Keratinocyte (primary cell): Measurements from ENCODE around the gene VASN. TPM values are rescaled to one million over a fixed set of nuclear protein-coding genes. Genes with fewer than 3 reads are reported as not detected.

Experiments
- DNase-seq: peaks from one replicate; pipeline ENCODE4 v3.0.0-alpha.2; 2011; ENCODE audit warnings: low read depth, missing footprints, low spot score
- FAIRE-seq: peaks from 2 replicates; lab custom pipeline; 2011; peaks lifted over from hg19 to GRCh38; lab: Jason Lieb, UNC
- H2AFZ ChIP-seq: 2 replicates; pipeline ENCODE4 v1.6.0; 2012; ENCODE audit warnings: low read length, control low read depth, inconsistent platforms; ENCODE audit not compliant: control insufficient read depth
- H3K27ac ChIP-seq: 2 replicates; pipeline ENCODE4 v1.5.1; 2011; ENCODE audit warnings: low read length; ENCODE audit not compliant: control insufficient read depth, insufficient read depth
- H3K27me3 ChIP-seq: 3 replicates; pipeline ENCODE4 v1.6.0; 2011; ENCODE audit warnings: low read length; ENCODE audit not compliant: control insufficient read depth, insufficient read depth; ENCODE audit errors: extremely low read depth
- H3K36me3 ChIP-seq, 2 experiments: 2 replicates in 1 of 2; 3 replicates in 1 of 2; pipeline ENCODE4 v1.5.1; 2011; ENCODE audit warnings: low read length in 2 of 2, mild to moderate bottlenecking in 1 of 2; ENCODE audit not compliant: control insufficient read depth in 2 of 2, insufficient read depth in 2 of 2; ENCODE audit errors: extremely low read depth in 1 of 2
- H3K4me1 ChIP-seq: 3 replicates; pipeline ENCODE4 v1.5.1; 2011; ENCODE audit warnings: low read length; ENCODE audit not compliant: control insufficient read depth, insufficient read depth; ENCODE audit errors: extremely low read depth
- H3K4me2 ChIP-seq: 3 replicates; pipeline ENCODE4 v1.6.0; 2011; ENCODE audit warnings: low read depth, low read length; ENCODE audit not compliant: control insufficient read depth, insufficient read depth; ENCODE audit errors: extremely low read depth
- H3K4me3 ChIP-seq, 3 experiments: fragments of 200-600 bp in 1 of 3; sonication (generic) in 1 of 3; 2 replicates in 2 of 3; 3 replicates in 1 of 3; pipeline ENCODE4 v1.5.1; 2011 to 2016; ENCODE audit warnings: low read length in 3 of 3, mild to moderate bottlenecking in 3 of 3, control low read depth in 2 of 3, inconsistent platforms in 1 of 3, low read depth in 1 of 3, mixed read lengths in 1 of 3, mixed run types in 1 of 3, moderate library complexity in 1 of 3; ENCODE audit not compliant: control insufficient read depth in 2 of 3, insufficient read depth in 2 of 3; ENCODE audit errors: extremely low read depth in 1 of 3
- H3K79me2 ChIP-seq: 2 replicates; pipeline ENCODE4 v1.6.0; 2012; ENCODE audit warnings: low read length; ENCODE audit not compliant: control insufficient read depth, insufficient read depth
- H3K9ac ChIP-seq: 3 replicates; pipeline ENCODE4 v1.6.0; 2011; ENCODE audit warnings: low read length; ENCODE audit not compliant: control insufficient read depth, insufficient read depth; ENCODE audit errors: extremely low read depth
- H3K9me1 ChIP-seq: 3 replicates; pipeline ENCODE4 v1.6.0; 2011; ENCODE audit warnings: low read length; ENCODE audit not compliant: control insufficient read depth, insufficient read depth; ENCODE audit errors: extremely low read depth
- H3K9me3 ChIP-seq: 2 replicates; pipeline ENCODE4 v1.5.1; 2012; ENCODE audit warnings: low read depth, low read length; ENCODE audit not compliant: control insufficient read depth
- H4K20me1 ChIP-seq: 3 replicates; pipeline ENCODE4 v1.6.0; 2011; ENCODE audit warnings: low read length; ENCODE audit not compliant: control insufficient read depth, insufficient read depth; ENCODE audit errors: extremely low read depth
- EZH2 ChIP-seq: IDR thresholded peaks from one replicate; pipeline ENCODE4 v1.6.1; 2012; ENCODE audit warnings: inconsistent platforms, mild to moderate bottlenecking, low read length, moderate library complexity
- dilution Hi-C: fragments of 300-500 bp; cut with MboI; formaldehyde crosslinking; loops from one replicate; pipeline ENCODE4 v1.7.0; 2020; ENCODE audit warnings: low sequenced_read_pairs; ENCODE audit not compliant: extremely low pct_ligation_motif_present
- polyA plus RNA-seq, 5 experiments: library from polyadenylated mRNA; depleted of rRNA in 3 of 5; stranded (reverse) in 3 of 5; stranded (forward) in 1 of 5; unstranded in 1 of 5; fragments of >200 nt; gene quantifications; 1 replicate in 1 of 5; 2 replicates in 3 of 5; 3 replicates in 1 of 5; pipeline versions ENCODE4 v1.2.1 to v1.2.3, GENCODE V29; 2011 to 2012; ENCODE audit warnings: missing spikeins in 2 of 5, low read depth in 1 of 5, low replicate concordance in 1 of 5
- TF ChIP-seq, protein P1 (sequence below), 3 experiments: IDR thresholded peaks in 1 of 3; conservative IDR thresholded peaks in 1 of 3; optimal IDR thresholded peaks in 1 of 3; 2 replicates in 2 of 3; 3 replicates in 1 of 3; pipeline versions ENCODE3 to v1.5.1; 2011; ENCODE audit warnings: low read length in 3 of 3, mild to moderate bottlenecking in 3 of 3, moderate library complexity in 2 of 3, control low read depth in 1 of 3, inconsistent platforms in 1 of 3; ENCODE audit not compliant: insufficient read depth in 2 of 3; ENCODE audit errors: extremely low read depth in 1 of 3

Gene VASN
- polyA plus RNA-seq, 1 donor (not counting 4 experiments of a cell fraction or from before 2014, with no cell fraction given): 0.37 TPM

DNA sequence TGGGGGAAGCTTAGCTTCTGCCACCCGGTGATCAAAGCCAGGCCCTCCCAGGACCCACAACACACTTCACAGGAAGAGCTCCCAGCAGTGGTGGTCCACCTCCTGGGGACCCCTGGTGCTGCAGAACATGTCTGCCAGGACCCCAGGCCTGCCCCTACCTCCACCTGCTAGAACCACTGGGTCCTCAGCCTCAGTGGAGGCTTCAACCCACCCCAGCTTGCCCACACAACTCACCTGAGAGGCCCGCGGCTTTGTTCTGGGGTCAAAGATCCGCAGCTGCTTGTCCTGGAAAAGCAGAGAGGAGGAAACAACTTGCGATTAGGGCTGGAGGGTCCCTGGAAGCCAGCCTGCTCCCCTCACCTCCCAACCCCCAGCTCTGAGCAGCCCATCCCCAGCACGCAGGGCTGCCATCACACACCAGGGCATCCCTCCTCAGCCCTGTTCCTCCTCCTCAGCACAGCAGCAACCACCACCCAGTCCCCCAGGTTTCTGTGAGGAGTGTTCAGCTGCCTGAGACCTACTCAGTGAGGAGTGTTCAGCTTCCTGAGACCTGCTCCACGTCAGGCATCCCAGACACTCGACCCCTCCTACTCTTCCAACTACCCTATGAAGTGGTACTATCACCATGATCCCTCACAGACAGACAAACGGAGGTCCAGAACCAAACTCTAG is 23.5 kb downstream of the VASN start:
- Histone ChIP-seq H3K4me3 (no peak overlapping the region), H3K9me1 (no peaks in the 10 kb centered on the region), H3K27me3 (no peaks in the 10 kb centered on the region), H3K4me2 (no peak overlapping the region), H3K9me3 (no peaks in the 10 kb centered on the region), H2AFZ (no peak overlapping the region), H3K9ac (no peak overlapping the region), H3K79me2 (no peaks in the 10 kb centered on the region), H3K4me1 (peaks cover 11% of the 10 kb centered on the region), H4K20me1 (no peaks in the 10 kb centered on the region), H3K27ac (no peak overlapping the region), H3K36me3 (peaks cover 9 to 24% of the 10 kb centered on the region in 2 experiments)
- DNase-seq (no peak), FAIRE-seq (no peak)
- no peak for TF ChIP-seq EZH2
- TF ChIP-seq, protein P1, sequence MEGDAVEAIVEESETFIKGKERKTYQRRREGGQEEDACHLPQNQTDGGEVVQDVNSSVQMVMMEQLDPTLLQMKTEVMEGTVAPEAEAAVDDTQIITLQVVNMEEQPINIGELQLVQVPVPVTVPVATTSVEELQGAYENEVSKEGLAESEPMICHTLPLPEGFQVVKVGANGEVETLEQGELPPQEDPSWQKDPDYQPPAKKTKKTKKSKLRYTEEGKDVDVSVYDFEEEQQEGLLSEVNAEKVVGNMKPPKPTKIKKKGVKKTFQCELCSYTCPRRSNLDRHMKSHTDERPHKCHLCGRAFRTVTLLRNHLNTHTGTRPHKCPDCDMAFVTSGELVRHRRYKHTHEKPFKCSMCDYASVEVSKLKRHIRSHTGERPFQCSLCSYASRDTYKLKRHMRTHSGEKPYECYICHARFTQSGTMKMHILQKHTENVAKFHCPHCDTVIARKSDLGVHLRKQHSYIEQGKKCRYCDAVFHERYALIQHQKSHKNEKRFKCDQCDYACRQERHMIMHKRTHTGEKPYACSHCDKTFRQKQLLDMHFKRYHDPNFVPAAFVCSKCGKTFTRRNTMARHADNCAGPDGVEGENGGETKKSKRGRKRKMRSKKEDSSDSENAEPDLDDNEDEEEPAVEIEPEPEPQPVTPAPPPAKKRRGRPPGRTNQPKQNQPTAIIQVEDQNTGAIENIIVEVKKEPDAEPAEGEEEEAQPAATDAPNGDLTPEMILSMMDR (optimal IDR thresholded peaks at IDR 0.05 in 1 of 3, IDR thresholded peaks at IDR 0.05 in 1 of 3, conservative IDR thresholded peaks at IDR 0.05 in 1 of 3; ENCODE audit: extremely low read depth in 1 of 3, insufficient read depth in 2 of 3, low read length in 3 of 3): no peak
- dilution Hi-C loops: no loop called here

GRCh38 chr16:4399001-4399730 is 27.5 kb downstream of the VASN start:
- no peak overlapping the region for H2AFZ ChIP-seq
- H3K4me3 ChIP-seq: no peak overlapping the region
- no peak overlapping the region for H3K27ac ChIP-seq
- H3K27me3 ChIP-seq: no peaks in the 10 kb centered on the region
- H3K79me2 ChIP-seq: no peaks in the 10 kb centered on the region
- no peaks in the 10 kb centered on the region for H3K9me3 ChIP-seq
- dilution Hi-C loops: no loop called here
- no peaks in the 10 kb centered on the region for H4K20me1 ChIP-seq
- no peak overlapping the region for H3K9ac ChIP-seq
- DNase-seq: no peak
- H3K9me1 ChIP-seq: no peaks in the 10 kb centered on the region
- peaks cover 13 to 26% of the 10 kb centered on the region in 2 experiments for H3K36me3 ChIP-seq
- H3K4me2 ChIP-seq: no peak overlapping the region
- no peaks in the 10 kb centered on the region for H3K4me1 ChIP-seq
- FAIRE-seq: no peak
- TF ChIP-seq, protein P1 (optimal IDR thresholded peaks at IDR 0.05 in 1 of 3, IDR thresholded peaks at IDR 0.05 in 1 of 3, conservative IDR thresholded peaks at IDR 0.05 in 1 of 3; ENCODE audit: extremely low read depth in 1 of 3, insufficient read depth in 2 of 3, low read length in 3 of 3): no peak
